HPDE6-E6E7 (cell line): ENCODE measurements around the gene ELP4.

ENCODE experiments used
- DNase-seq: peaks from one replicate; pipeline ENCODE4 v3.0.0; 2011; ENCODE audit warnings: missing footprints; ENCODE audit errors: extremely low spot score

Gene ELP4

DNA sequence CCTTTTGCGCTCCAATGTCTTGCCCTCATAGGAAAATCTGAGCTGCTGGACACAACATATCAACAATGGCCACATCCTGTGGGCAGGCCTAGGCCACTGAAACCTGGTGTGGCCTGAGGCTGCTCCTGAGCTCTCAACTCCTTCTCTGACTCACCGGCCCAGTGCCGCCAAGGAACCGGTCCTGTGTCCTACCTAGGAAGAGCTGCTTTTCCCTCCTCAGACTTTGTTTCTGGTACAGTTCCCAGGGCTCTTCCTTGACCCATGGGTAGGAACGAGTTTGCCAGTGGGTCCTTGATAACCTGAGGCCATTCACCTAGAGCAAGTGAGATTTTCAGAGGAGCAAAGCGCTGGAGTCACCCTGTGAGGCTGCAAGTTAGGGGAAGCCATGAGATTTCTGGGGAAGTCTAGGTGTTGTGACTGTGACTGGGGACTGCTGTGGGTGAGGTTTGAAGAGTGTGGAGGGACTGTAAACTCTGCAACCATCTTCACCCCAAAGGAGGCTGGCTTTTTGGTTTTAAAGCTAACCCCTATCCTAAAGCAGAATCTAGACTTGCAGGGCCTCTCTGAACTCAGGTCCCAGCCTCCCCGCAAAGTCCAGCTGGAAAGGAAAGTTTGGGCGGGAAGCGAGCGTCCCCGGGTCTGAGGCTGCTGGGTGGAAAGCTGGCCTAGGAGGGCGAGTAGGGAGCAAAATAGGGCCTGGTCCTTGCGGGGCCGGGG lies 313.5 kb downstream of the ELP4 start:
- DNase-seq: no peak

DNA sequence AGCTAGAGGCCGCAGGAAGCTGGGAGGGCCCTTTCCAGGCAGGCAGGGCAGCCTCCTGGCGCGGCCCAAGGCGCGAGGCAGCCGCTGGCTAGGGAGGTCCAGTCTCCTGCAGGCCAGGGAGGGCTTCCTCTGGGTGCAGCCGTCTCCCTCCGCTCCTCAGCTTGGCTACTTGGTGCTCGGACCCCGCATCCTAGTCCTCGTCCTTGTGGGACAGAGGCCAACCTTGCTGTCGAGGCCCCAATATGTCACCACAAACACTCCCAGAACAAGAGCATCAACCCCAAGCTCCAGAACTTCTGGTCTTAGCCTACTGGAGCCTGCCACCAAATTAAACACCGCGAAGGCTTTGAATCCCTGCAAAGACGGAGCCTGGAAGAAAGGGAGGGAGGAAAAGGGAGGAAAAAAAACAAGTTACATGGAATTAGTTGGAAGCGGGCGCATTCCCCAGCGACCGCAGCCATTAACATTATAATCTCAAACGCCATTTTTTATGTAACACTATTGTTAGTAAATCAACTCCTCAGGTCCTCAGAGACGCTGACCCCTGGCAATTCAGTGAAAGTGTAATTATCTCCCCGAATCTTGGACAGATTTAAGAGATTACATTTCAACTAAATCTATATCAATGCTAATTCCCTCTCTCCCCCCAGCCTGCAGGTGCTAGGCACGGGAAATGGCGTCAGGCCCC lies 314.2 kb downstream of the ELP4 start:
- DNase-seq: no peak

DNA sequence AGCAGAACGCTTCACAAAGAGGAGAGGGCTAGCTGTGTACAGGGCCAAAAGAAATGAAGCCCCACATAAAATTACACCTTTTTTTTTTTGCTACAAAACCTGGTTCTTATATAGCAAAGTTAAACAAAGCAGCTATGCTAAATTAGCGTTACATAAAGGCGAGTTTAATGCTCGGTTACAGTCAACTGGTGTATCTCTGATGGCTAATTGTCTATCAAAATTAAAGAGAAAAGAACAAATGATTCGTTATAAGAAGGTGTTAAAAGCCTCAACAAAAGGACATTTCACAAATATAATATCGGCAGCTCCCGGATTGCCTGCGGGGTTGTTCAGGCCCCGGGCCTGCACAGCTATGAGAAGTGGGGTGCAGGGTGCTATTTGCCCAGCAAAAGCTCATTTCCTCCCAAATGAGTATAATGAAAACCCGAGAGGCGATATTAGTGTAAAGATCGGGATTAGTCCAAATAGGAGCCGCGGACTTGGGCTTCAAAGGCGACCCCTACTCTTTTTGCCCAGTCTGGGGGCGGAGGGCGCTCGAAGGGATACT lies 314.8 kb downstream of the ELP4 start:
- no peak for DNase-seq

DNA sequence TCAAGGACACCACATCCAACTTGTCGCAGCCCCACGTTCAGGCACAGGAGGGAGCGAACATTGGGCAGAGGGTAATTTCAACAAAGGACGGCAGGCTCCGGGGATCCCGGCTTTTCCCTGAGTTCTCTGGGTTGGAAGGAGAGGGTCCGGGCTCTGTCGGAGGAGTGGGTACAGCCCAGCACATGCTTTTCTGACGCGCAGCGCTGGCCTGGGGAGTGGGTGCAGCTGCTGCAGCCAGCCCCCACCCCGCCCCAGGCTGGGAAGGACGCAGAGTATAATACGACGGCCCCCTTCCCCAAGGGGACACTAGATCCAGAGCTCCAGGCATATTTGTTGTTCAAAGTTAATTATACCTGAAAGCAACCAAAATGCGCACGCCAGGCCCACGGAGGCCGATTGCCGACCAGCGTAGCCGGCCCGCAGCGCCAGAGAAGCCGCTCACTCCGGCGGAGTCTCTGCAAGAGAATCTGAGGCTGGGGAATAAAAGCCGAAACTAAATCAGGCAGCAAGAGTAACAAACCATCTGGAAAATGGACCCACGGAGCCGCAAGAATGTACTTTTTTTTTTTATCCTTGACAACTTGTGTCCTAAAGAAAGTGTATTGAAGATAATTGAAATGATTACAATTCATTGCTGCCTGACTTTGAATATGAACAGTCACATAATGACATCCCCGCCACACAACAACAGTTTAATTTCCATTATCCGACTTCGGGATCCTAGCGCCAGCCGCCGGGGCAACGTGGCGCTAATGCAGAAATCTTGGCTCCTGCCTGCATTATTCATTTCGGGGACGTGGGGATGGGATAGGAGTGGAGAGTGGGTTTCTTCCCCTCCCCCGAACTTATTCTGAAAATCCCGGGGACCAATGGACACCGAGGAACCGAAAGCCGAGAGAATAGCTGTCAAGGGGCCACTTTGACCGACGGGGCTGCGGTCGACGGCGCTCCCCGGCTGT lies 315.6 kb downstream of the ELP4 start:
- no peak for DNase-seq

DNA sequence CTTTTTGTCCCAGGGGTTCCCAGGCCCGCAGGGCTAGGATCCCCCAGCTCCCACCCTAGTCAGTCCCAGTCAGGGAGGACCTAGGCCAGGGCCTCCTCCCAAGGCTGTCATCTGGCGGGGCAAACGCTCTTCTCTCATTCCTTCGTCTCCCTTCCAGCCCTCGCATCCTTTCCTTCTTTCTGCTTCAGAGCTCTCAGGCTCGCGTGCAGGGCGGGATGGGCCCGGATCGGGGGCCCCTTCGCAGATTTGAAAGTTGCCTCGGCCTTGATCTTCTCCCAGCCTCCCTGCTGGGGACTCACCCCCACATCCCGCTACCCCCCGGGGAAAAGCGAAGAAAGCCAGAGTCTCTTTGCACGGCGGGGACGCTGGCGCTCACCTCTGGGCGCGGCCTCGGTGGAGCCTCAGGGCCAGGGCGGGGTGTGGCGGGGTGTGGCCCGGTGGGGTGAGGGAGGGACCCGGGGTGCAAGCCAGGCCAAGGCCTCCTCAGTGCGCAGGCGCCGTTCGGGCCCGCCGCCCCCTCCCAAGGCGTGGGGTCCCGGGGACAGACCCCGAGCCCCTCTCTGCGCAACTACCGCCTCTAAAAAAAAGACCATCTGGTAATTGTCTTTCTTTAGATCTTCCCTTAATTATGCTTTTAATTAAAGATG lies 316.4 kb downstream of the ELP4 start:
- DNase-seq: no peak

DNA sequence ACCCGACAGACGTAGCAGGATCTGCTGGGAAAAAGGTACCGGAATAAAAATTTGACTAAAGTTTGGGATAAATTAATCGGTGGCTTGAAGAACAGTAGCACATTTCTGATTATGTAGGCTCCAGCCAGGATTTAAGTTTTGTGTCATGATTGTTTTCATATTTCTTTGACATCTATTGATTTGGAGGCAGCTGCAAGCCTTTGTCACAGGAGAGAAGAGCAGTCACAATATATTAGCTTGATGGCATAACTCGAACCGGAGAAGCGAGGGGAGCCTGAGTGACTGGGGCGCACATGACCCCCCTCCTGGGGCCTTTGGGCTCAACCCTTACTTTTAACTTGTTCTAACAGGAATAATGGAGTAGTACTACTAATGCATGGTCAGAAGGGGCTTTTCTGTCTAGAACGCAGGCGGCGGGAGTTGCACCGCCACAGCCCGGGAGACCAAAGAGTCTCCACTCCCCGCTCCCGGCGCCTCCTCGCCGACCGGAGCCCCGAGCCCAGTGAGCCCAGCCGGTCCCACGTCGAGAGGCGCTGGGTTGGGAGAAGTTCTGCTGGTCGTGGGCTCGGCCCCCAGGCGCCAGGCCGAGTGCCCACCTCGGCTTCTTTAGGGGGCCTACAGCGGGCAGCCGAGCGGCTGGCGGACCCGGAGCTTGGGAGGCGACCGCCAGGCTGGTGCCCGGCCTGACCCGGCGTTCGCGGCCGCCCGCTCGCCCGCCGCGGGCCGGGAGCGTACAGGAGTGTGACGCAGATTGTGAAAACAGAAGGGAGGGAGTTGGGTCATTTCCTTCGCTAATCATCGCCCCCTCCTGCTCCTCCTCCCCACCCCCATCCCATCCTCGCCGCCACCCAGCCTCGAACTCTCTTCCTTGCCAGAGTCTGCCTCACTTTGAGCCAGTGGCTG lies 317.2 kb downstream of the ELP4 start:
- no peak for DNase-seq

DNA sequence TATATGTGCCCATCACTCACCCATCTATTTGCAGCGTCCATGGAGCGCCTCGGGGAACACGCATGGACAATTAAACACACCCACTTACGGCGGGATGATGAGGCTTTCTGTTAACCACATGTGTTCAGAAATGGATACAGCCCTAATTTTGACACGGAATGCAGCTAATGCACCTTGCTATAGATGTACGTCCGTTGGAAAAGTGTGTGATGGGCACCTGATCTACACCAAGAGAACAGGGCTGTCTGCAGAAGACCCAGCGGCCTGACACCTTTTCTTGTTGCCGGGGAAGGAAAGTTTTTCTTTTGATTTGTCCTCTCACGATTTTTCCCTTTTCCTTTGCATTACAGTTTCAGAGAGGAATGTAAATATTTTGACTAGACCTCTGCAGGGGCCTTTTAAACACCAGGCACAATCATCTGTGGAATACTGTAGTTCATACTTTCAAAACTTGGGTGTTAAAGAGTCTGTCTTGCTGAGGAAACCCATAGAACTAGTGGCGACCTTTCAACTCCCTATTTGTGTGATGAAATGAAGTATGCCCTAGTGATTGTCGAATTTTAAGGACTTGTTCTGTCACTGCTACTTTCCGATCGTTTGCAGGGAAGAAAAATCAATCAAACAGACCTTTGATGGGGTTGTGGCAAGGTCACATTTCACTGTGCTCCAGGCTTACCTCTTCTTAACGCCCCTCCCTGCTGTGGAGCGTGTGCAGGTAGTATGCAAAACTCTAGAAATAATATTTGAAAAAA lies 318.1 kb downstream of the ELP4 start:
- DNase-seq: no peak

DNA sequence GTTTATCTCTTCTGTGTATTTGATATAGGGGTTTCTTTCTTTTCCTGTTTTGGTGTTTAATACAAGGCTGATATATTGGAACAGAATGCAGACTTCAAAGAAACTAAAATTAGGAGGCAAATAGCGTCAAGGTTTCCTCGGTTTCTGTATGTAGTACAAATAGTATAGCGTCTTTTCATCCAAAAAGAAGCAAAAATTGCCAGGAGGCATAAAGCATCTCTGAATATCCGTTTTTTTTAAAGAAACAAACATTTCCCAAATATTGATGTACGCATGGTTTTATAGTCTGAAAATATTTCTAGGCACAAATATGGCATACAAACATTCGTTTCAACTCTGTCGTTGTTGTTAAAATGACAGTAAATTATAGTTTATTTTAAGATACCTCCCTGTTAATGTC lies 318.6 kb downstream of the ELP4 start:
- no peak for DNase-seq

DNA sequence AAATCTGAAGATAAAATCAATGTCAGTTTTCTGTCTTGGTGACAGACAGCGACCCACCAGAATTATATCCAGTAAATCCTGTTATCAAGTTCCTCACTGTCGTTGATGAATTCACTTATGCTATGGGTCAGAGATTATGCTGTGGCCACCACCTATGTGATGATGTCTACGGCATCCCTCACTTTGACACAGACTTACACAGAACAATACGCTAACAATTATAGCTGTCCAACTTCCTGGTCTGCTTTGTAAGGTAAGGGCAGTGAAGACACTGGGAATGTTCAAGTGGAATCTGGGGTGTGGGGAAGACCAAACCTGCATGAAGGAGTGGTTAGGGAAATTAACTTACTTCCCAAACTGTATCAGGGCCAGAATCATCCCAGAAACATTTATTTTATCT lies 320.8 kb downstream of the ELP4 start:
- DNase-seq: no peak

DNA sequence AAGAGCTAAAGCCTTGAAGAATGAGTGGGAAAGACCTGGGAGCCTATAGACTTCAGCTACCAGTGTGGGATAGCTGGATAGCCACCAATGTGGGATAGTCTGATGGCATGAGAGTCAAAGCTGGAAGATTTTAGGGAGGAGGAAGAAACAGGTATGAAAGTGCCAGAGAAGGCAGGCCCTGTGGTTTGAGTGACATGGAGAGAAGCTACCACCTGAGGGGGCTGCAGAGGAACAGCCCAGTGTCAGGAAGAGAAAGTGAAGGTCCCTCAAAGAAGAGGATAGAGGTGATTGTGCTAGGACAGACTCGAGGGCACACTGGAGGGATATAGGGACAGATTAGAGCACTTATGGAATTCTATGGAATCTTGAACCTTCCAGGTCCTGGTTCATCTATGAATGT lies 324.7 kb downstream of the ELP4 start:
- no peak for DNase-seq
